H1 (cell line): ENCODE data around the gene POPDC2. TPM values are rescaled to one million over a fixed set of nuclear protein-coding genes. Genes with fewer than 3 reads are reported as not detected.

Experiments
- CTCF ChIA-PET: fragments of 300-600 bp; sonication (Branson Sonifier 250); formaldehyde crosslinking; loops from one replicate; lab custom pipeline; 2021; ENCODE audit not compliant: partially characterized antibody; lab: Charles Lee
- POLR2A ChIA-PET: fragments of 300-600 bp; sonication (Branson Sonifier 250); formaldehyde crosslinking; loops from one replicate; lab custom pipeline; 2021; ENCODE audit warnings: inconsistent platforms; ENCODE audit not compliant: partially characterized antibody; lab: Charles Lee
- DNase-seq, 2 experiments: peaks; one replicate each; pipeline versions ENCODE4 v3.0.0 to v3.0.0-alpha.2; 2010 to 2022; ENCODE audit warnings: low spot score in 2 of 2, low read depth in 1 of 2, mixed read lengths in 1 of 2
- FAIRE-seq: peaks from 2 replicates; lab custom pipeline; 2011; peaks lifted over from hg19 to GRCh38; lab: Jason Lieb, UNC
- H2AFZ ChIP-seq: 2 replicates; pipeline ENCODE4 v1.8.1; 2012; ENCODE audit warnings: low read length, inconsistent platforms
- H2AK5ac ChIP-seq: 2 replicates; pipeline ENCODE4 v1.6.1; 2013; ENCODE audit warnings: low read depth, low read length
- H2BK120ac ChIP-seq: replicated peaks from 2 replicates; pipeline ENCODE3; 2013; ENCODE audit warnings: low read depth, low read length, inconsistent platforms
- H2BK12ac ChIP-seq: 2 replicates; pipeline ENCODE4 v1.6.1; 2013; ENCODE audit warnings: low read depth, low read length
- H2BK15ac ChIP-seq: 2 replicates; pipeline ENCODE4 v1.6.1; 2013; ENCODE audit warnings: low read length
- H2BK20ac ChIP-seq: 2 replicates; pipeline ENCODE4 v1.6.1; 2013; ENCODE audit warnings: low read length
- H2BK5ac ChIP-seq: 2 replicates; pipeline ENCODE4 v1.6.1; 2013; ENCODE audit warnings: low read depth, low read length
- H3K14ac ChIP-seq: 2 replicates; pipeline ENCODE4 v1.6.1; 2013; ENCODE audit warnings: inconsistent platforms; ENCODE audit not compliant: insufficient read length
- H3K18ac ChIP-seq: 2 replicates; pipeline ENCODE4 v1.6.1; 2013; ENCODE audit warnings: low read length; ENCODE audit errors: extremely low read depth
- H3K23ac ChIP-seq: 2 replicates; pipeline ENCODE4 v1.6.1; 2013; ENCODE audit warnings: inconsistent platforms; ENCODE audit not compliant: insufficient read length
- H3K23me2 ChIP-seq: 2 replicates; pipeline ENCODE4 v1.6.1; 2013; ENCODE audit warnings: low read depth, low read length
- H3K27ac ChIP-seq: 2 replicates; pipeline ENCODE4 v1.6.1; 2011; ENCODE audit warnings: low read depth, low read length, inconsistent platforms
- H3K27me3 ChIP-seq, 4 experiments: replicated peaks in 1 of 4; 1 replicate in 1 of 4; 2 replicates in 3 of 4; pipeline versions ENCODE4 v1.6.1 to v1.8.1; 2011 to 2013; ENCODE audit warnings: low read length in 3 of 4, mild to moderate bottlenecking in 3 of 4, inconsistent platforms in 2 of 4, mixed read lengths in 2 of 4, moderate library complexity in 1 of 4; ENCODE audit not compliant: control insufficient read depth in 3 of 4, insufficient read depth in 3 of 4; ENCODE audit errors: extremely low read depth in 1 of 4
- H3K36me3 ChIP-seq, 4 experiments: 2 replicates each; pipeline versions ENCODE4 v1.6.1 to v1.8.1; 2011 to 2013; ENCODE audit warnings: mild to moderate bottlenecking in 4 of 4, low read length in 3 of 4, moderate library complexity in 2 of 4, control low read depth in 1 of 4, inconsistent platforms in 1 of 4; ENCODE audit not compliant: insufficient read depth in 4 of 4, control insufficient read depth in 2 of 4
- H3K4ac ChIP-seq: replicated peaks from 2 replicates; pipeline ENCODE3; 2013; ENCODE audit warnings: low read length, low read depth, mixed read lengths, inconsistent platforms; ENCODE audit not compliant: insufficient read length
- H3K4me1 ChIP-seq, 4 experiments: replicated peaks in 1 of 4; 1 replicate in 1 of 4; 2 replicates in 3 of 4; pipeline versions ENCODE4 v1.6.1 to v1.8.1; 2011 to 2013; ENCODE audit warnings: low read length in 3 of 4, inconsistent platforms in 2 of 4, mixed read lengths in 1 of 4; ENCODE audit not compliant: insufficient read depth in 4 of 4, control insufficient read depth in 3 of 4
- H3K4me2 ChIP-seq, 2 experiments: 2 replicates each; pipeline versions ENCODE4 v1.6.1 to v1.8.1; 2011 to 2013; ENCODE audit warnings: low read depth in 2 of 2, low read length in 2 of 2, control low read depth in 1 of 2, inconsistent platforms in 1 of 2, mild to moderate bottlenecking in 1 of 2; ENCODE audit not compliant: insufficient read depth in 1 of 2
- H3K4me3 ChIP-seq, 4 experiments: fragments of 200-600, 300-600 bp in 1 of 4; sonication (generic), shearing (Covaris generic), sonication (Bioruptor Twin) in 1 of 4; 2 replicates each; pipeline versions ENCODE4 v1.5.1 to v1.8.1; 2011 to 2016; ENCODE audit warnings: low read length in 4 of 4, low read depth in 3 of 4, control low read depth in 2 of 4, inconsistent platforms in 2 of 4, mild to moderate bottlenecking in 2 of 4, mixed read lengths in 1 of 4, moderate library complexity in 1 of 4; ENCODE audit not compliant: insufficient read depth in 2 of 4; ENCODE audit errors: extremely low read depth in 1 of 4
- H3K56ac ChIP-seq: replicated peaks from 2 replicates; pipeline ENCODE3; 2013; ENCODE audit warnings: low read depth, mild to moderate bottlenecking, mixed read lengths, low read length, inconsistent platforms; ENCODE audit not compliant: insufficient read length
- H3K79me1 ChIP-seq: 2 replicates; pipeline ENCODE4 v1.6.1; 2013; ENCODE audit warnings: low read depth, low read length, control low read depth
- H3K79me2 ChIP-seq, 2 experiments: 2 replicates each; pipeline versions ENCODE4 v1.6.1 to v1.8.1; 2012 to 2013; ENCODE audit warnings: low read length in 2 of 2, mild to moderate bottlenecking in 2 of 2, inconsistent platforms in 1 of 2; ENCODE audit not compliant: insufficient read depth in 2 of 2, control insufficient read depth in 1 of 2
- H3K9ac ChIP-seq, 4 experiments: replicated peaks in 1 of 4; 1 replicate in 1 of 4; 2 replicates in 3 of 4; pipeline versions ENCODE4 v1.6.1 to v1.8.1; 2011 to 2013; ENCODE audit warnings: low read depth in 3 of 4, low read length in 3 of 4, control low read depth in 2 of 4, mild to moderate bottlenecking in 2 of 4, moderate library complexity in 2 of 4, inconsistent platforms in 1 of 4; ENCODE audit errors: extremely low read depth in 1 of 4
- H3K9me3 ChIP-seq, 2 experiments: 2 replicates each; pipeline versions ENCODE4 v1.6.1 to v1.8.1; 2012 to 2013; ENCODE audit warnings: mild to moderate bottlenecking in 2 of 2, moderate library complexity in 2 of 2, control low read depth in 1 of 2, inconsistent platforms in 1 of 2, low read depth in 1 of 2, low read length in 1 of 2, mixed read lengths in 1 of 2; ENCODE audit not compliant: insufficient read depth in 2 of 2
- H4K20me1 ChIP-seq, 2 experiments: replicated peaks in 1 of 2; 2 replicates each; pipeline versions ENCODE3 to v1.8.1; 2011 to 2013; ENCODE audit warnings: inconsistent platforms in 2 of 2, low read length in 2 of 2, mild to moderate bottlenecking in 1 of 2; ENCODE audit not compliant: insufficient read depth in 2 of 2, control insufficient read depth in 1 of 2
- H4K5ac ChIP-seq: 2 replicates; pipeline ENCODE4 v1.6.1; 2013; ENCODE audit warnings: low read length, low read depth, mixed read lengths, inconsistent platforms; ENCODE audit not compliant: insufficient read length
- H4K8ac ChIP-seq: 2 replicates; pipeline ENCODE4 v1.8.0; 2013; ENCODE audit warnings: mild to moderate bottlenecking, moderate library complexity, low read length, inconsistent platforms; ENCODE audit not compliant: insufficient read depth; ENCODE audit errors: extremely low read depth
- H4K91ac ChIP-seq: replicated peaks from 2 replicates; pipeline ENCODE3; 2013; ENCODE audit warnings: low read length, mixed read lengths, inconsistent platforms; ENCODE audit not compliant: insufficient read length
- POLR2AphosphoS5 ChIP-seq: IDR thresholded peaks from 2 replicates; pipeline ENCODE4 v1.6.1; 2011; ENCODE audit warnings: low read depth, low read length
- RAD21 ChIP-seq, 2 experiments: IDR thresholded peaks in 1 of 2; conservative IDR thresholded peaks in 1 of 2; 2 replicates each; pipeline ENCODE4 v1.6.1; 2011; ENCODE audit warnings: low read depth in 2 of 2, low read length in 2 of 2, improper control_type of control experiment in 1 of 2, inconsistent platforms in 1 of 2, mild to moderate bottlenecking in 1 of 2, moderate library complexity in 1 of 2
- SAP30 ChIP-seq: fragments of 300-600 bp; sonication (generic); IDR thresholded peaks from 2 replicates; pipeline ENCODE4 v1.7.1; 2012; ENCODE audit warnings: low read length, moderate library complexity, mild to moderate bottlenecking, inconsistent platforms; ENCODE audit not compliant: insufficient read depth, insufficient replicate concordance
- SIN3A ChIP-seq, 2 experiments: IDR thresholded peaks in 1 of 2; conservative IDR thresholded peaks in 1 of 2; 2 replicates each; pipeline ENCODE4 v1.6.1; 2011 to 2012; ENCODE audit warnings: low read length in 2 of 2, improper control_type of control experiment in 1 of 2, low read depth in 1 of 2, mild to moderate bottlenecking in 1 of 2
- SP4 ChIP-seq: IDR thresholded peaks from 2 replicates; pipeline ENCODE4 v1.6.1; 2012; ENCODE audit warnings: low read length, inconsistent platforms
- WGBS, 2 experiments: shearing (Covaris generic) in 1 of 2; methylation state at CpG; one replicate each; pipeline versions ENCODE4 v1.1.6 to v1.1.7; 2013 to 2015; ENCODE audit warnings: low lambda C conversion rate in 2 of 2, mixed read lengths in 2 of 2, inconsistent platforms in 1 of 2, low coverage in 1 of 2, missing lambda C conversion rate in 1 of 2; ENCODE audit not compliant: insufficient replicate concordance in 2 of 2, insufficient coverage in 1 of 2, insufficient read length in 1 of 2; ENCODE audit errors: extremely low coverage in 1 of 2, missing lambda C conversion rate in 1 of 2; 5-methylcytosine and 5-hydroxymethylcytosine counted together
- polyA plus RNA-seq, 7 experiments: library from polyadenylated mRNA; depleted of rRNA in 3 of 7; stranded (reverse) in 5 of 7; unstranded in 2 of 7; fragments of >200 nt in 5 of 7; fragments of 200-250 nt in 2 of 7; gene quantifications; 1 replicate in 5 of 7; 2 replicates in 1 of 7; 4 replicates in 1 of 7; pipeline versions ENCODE4 v1.2.1 to v1.2.3, GENCODE V29; 2011 to 2013; ENCODE audit warnings: missing spikeins in 2 of 7, mixed read lengths in 2 of 7
- total RNA-seq: library from RNA; stranded (reverse); fragmentation: NEBNext Ultra II Directional; extraction: Animal tissue kit (Norgen Biotek cat#: 25700); gene quantifications from 2 replicates; pipeline ENCODE4 v1.2.1, GENCODE V29; 2021
- TF ChIP-seq, protein P1 (sequence below): IDR thresholded peaks from 2 replicates; pipeline ENCODE4 v1.6.1; 2012; ENCODE audit warnings: low read length, inconsistent platforms

POPDC2 gene
- total and polyA plus RNA-seq, 2 of the 8 experiments (the other 6 are each of a cell fraction or from before 2014, with no cell fraction given) = 0.65 to 1.1 TPM

DNA sequence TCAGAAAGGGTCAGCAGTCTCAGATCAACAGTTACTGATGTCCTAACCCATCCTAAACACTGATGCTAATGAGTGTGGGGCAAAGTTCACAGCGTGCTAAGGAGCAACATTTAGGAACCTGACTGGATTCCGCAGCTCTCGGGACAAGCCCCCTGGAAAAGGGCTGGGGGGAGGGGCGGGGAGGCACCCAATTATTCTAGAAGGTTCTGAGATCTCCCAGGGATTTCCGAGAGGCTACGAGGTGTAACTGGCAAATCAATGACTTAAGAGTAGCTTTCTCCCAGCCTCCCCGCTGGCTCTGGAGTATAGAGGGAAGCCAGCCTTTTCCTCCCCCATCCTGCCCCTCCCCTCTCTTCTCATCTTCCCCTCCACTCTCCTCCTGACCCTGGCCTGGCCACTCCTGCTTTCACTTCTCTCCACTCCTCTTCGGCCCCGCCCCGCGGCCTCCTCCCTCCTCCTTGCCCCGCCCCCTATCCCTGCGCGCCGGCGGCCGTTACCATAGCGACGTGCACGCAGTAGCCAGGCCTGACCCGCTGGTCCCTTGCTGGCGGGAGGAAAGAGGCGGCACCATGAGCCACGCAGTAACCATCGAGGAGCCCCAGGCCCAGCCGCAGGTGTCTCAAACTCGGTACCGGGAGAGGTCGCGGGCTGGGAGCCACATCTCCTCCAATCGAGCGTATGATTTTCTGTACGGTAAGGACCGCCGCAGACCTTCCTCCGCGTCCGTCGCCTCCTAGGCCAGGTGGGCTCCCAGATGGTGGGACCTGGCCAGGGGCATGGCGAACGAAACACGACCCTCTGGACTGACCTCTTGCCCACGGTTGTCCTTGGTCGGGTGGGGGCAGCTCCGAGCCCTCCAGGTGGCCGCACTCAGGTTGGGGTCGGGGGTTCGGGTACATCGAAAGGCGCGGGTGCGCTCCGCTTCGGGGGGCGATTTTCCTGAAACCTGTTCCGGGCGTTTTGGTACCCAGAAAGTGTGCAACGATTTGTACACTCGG is 42.4 kb upstream of the POPDC2 start, which contains the start of gene CFAP91:
Gene CFAP91 (plus strand): TSS at position 493 of the 998 bp plus-strand sequence. CDS start 77 bp downstream, at position 570.
- Histone ChIP-seq H3K14ac (no peak within 1 kb of the TSS), H2BK120ac (no peak within 1 kb of the TSS), H3K27ac (no peak within 1 kb of the TSS), H3K4me1 (peaks cover 0 to 3% (median 1%) of the 10 kb centered on the region in 4 experiments; a peak in 3 of 7 replicates), H3K27me3 (peaks cover 0 to 5% (median 0%) of the 10 kb centered on the region in 4 experiments; a peak in 2 of 7 replicates), H2AFZ (peak within 1 kb of the TSS; percentile 60), H3K18ac (peak within 1 kb of the TSS; percentile 53; the same call in 1 of the 2 replicates), H2BK12ac (peak within 1 kb of the TSS; percentile 60; the same call in 1 of the 2 replicates), H3K4ac (no peak within 1 kb of the TSS), H3K79me1 (no peaks in the 10 kb centered on the region), H4K91ac (no peak within 1 kb of the TSS), H3K9ac (peak within 1 kb of the TSS in 2 of 4 experiments; percentile 8 to 14; a peak in 3 of 7 replicates), H3K9me3 (0 out of 4 replicates have a peak, but pooled peaks cover 0 to 1% of the 10 kb centered on the region in 2 experiments), H2BK20ac (no peak within 1 kb of the TSS), H3K56ac (no peak within 1 kb of the TSS), H3K79me2 (no peaks in the 10 kb centered on the region), H3K23ac (no peak within 1 kb of the TSS), H3K23me2 (peaks cover 3% of the 10 kb centered on the region; the same call in 1 of the 2 replicates), H3K4me3 (peak within 1 kb of the TSS; percentile 58 to 77 (median 70)), H2BK5ac (peak within 1 kb of the TSS; percentile 77; the same call in 1 of the 2 replicates), H2AK5ac (no peak within 1 kb of the TSS), H3K4me2 (peak within 1 kb of the TSS; percentile 76 to 91), H4K20me1 (no peaks in the 10 kb centered on the region), H4K5ac (peak within 1 kb of the TSS; percentile 23), H2BK15ac (no peak within 1 kb of the TSS), H3K36me3 (no peaks in the 10 kb centered on the region), H4K8ac (peak within 1 kb of the TSS; percentile 75; the same call in 1 of the 2 replicates)
- DNase-seq (peak; percentile 87 to 99), FAIRE-seq (no peak)
- 5% methylated on average over 36 of the region's 59 CpGs; no CpG with 5 or more reads in 1 of the 2 experiments for WGBS, 2 experiments
- ChIA-PET POLR2A (interaction anchor here (0.6 to 1.3 kb wide), 2 partner anchors 13 to 116 kb away, joined by 3 read pairs; no protein-coding TSS in a partner anchor), CTCF (interaction anchor here (0.9 to 2.4 kb wide), 2 partner anchors 7 to 12 kb away, joined by 3 to 15 read pairs; no protein-coding TSS in a partner anchor)
- TF ChIP-seq RAD21 (IDR thresholded peaks at IDR 0.05 in 1 of 2, conservative IDR thresholded peaks at IDR 0.05 in 1 of 2; ENCODE audit: low read depth in 2 of 2, low read length in 2 of 2) (0 out of 4 replicates have a peak, but pooled peaks of 1 of the 2 experiments have one; percentile 1), POLR2AphosphoS5 (peak; percentile 15; the same call in 1 of the 2 replicates), SIN3A (conservative IDR thresholded peaks at IDR 0.05 in 1 of 2, IDR thresholded peaks at IDR 0.05 in 1 of 2; ENCODE audit: low read depth in 1 of 2, low read length in 2 of 2) (peak in 1 of 2 experiments; percentile 90; a peak in 2 of 4 replicates), SAP30 (peak; percentile 38), SP4 (peak; percentile 32; the same call in 1 of the 2 replicates)
- TF ChIP-seq, protein P1, sequence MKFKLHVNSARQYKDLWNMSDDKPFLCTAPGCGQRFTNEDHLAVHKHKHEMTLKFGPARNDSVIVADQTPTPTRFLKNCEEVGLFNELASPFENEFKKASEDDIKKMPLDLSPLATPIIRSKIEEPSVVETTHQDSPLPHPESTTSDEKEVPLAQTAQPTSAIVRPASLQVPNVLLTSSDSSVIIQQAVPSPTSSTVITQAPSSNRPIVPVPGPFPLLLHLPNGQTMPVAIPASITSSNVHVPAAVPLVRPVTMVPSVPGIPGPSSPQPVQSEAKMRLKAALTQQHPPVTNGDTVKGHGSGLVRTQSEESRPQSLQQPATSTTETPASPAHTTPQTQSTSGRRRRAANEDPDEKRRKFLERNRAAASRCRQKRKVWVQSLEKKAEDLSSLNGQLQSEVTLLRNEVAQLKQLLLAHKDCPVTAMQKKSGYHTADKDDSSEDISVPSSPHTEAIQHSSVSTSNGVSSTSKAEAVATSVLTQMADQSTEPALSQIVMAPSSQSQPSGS = no peak
